ENCODE data around the gene CCDC191. TPM values are rescaled to one million over a fixed set of nuclear protein-coding genes. Genes with fewer than 3 reads are reported as not detected.

CCDC191 gene, protein sequence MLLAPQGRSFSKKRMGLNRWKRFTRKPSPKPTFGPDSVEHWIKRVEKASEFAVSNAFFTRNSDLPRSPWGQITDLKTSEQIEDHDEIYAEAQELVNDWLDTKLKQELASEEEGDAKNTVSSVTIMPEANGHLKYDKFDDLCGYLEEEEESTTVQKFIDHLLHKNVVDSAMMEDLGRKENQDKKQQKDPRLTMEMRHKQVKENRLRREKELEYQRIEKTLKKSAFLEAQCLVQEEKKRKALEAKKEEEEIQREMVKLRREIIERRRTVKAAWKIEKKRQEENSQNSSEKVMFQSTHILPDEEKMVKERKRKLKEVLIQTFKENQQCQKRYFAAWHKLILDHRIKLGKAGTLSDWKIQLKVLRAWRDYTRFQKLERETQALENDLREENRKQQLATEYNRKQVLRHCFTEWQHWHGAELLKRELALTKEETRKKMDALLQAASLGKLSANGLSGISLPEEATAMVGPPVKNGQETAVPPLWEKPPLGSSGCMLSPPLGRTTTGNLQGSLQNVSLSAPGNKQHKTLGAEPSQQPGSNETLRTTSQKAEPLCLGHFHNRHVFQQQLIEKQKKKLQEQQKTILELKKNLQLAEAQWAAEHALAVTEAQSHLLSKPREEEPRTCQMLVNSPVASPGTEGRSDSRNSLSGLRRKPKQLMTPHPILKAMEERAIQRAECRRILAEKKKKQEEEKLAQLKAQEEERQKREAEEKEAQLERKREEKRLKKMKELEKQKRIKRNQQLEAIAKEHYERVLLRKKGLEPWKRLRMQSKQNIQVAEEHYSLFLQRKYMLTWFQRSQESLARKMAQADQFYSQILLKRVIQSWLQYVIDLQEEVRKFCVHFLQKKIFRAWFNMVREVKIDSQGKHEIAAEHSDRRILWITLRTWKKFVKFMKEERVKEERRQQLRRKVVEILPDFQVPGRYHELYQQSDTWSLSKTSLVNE
- polyA plus RNA-seq = 1.5 to 3.6 TPM (median 3.6 TPM) in 3 replicates
- 7.8 TPM for polyA plus RNA-seq (2011; ENCODE audit: low read depth)
- polyA plus RNA-seq (2011; cell fraction: cytosol; rRNA removed) = 1.3 and 1.8 TPM in 2 replicates
- 11.6 and 12.4 TPM in 2 replicates for polyA plus RNA-seq (2011; cell fraction: nucleus; rRNA removed)
- polyA plus RNA-seq (2012; ENCODE audit: low replicate concordance) = 1.5 and 1.7 TPM in 2 replicates
- polyA minus RNA-seq = 0.33 to 2.5 TPM (median 1.0 TPM) in 3 replicates
- not detected for polyA minus RNA-seq (2011; cell fraction: cytosol; rRNA and poly(A)+ RNA removed)
- polyA minus RNA-seq (2011; cell fraction: nucleus; rRNA and poly(A)+ RNA removed) = 1.7 and 4.0 TPM in 2 replicates

DNA sequence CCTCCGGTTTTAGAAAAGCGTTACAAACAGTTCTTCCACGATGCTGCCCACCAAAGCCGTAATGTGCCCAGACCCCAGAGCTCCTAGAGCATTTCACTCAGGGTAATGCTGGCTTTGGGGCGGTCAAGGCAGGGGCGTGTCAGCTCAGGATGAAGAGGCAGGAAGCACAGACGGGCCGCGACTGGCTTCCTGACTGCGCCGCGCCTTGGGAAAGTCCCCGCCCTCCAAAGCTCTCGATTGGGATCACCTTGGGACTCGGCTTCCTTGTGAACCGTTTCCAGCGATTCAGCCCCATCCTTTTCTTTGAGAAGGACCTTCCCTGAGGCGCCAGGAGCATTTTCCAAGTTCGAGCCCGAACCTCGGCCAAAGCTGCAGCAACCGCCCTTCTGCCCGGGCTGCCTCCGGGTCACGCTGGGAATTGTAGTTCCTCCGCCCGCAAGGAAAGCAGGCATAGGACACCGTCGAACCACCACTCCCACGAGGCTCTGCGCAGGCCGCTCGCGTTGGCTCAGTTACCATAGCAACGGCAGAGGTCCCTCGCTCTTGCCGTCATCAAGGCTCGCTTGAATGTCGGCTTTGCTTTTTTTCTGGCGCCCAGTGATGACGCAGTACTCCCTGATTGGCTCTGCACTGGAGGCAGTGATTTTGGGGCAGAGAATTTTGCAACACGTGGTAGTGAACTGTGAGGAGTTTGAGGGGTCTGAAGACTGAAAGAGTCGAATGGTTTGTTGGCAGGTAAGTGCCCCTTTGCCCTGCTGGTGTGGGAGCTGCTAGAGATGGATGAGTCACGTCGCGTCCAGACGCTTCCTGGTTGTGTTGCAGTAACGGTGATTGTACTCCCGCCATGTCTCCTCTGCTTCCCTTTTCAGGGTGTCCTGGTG is at the start of gene CCDC191, which contains the start of gene QTRT2:
TSS of gene CCDC191 (minus strand) at position 397 of the 881 bp plus-strand sequence. CDS start at position 337, 60 bp downstream.
TSS of gene QTRT2 (plus strand) at position 608 of the 881 bp plus-strand sequence. CDS start 8,521 bp downstream, outside the sequence.
- peak; percentile 98 for FAIRE-seq
- dilution Hi-C loops (cut with MboI; ENCODE audit: extremely low pct_ligation_motif_present, low sequenced_read_pairs) = no loop called here
- Histone ChIP-seq H3K27me3 (ENCODE audit: control insufficient read depth, extremely low read depth, insufficient read depth, low read length) (no peaks in the 10 kb centered on the region), H3K9me1 (ENCODE audit: control insufficient read depth, extremely low read depth, insufficient read depth, low read length) (no peaks in the 10 kb centered on the region), H3K4me3 (ENCODE audit: control insufficient read depth in 2 of 3, extremely low read depth in 1 of 3, insufficient read depth in 2 of 3, low read depth in 1 of 3, low read length in 3 of 3) (peak within 1 kb of the TSS; percentile 58 to 95 (median 91)), H3K4me2 (ENCODE audit: control insufficient read depth, extremely low read depth, insufficient read depth, low read depth, low read length) (peak within 1 kb of the TSS; percentile 94), H3K4me1 (ENCODE audit: control insufficient read depth, extremely low read depth, insufficient read depth, low read length) (peaks cover 17% of the 10 kb centered on the region), H3K9ac (ENCODE audit: control insufficient read depth, extremely low read depth, insufficient read depth, low read length) (peak within 1 kb of the TSS; percentile 96), H3K36me3 (ENCODE audit: control insufficient read depth in 2 of 2, extremely low read depth in 1 of 2, insufficient read depth in 2 of 2, low read length in 2 of 2) (peaks cover 2 to 8% of the 10 kb centered on the region in 2 experiments), H3K27ac (ENCODE audit: control insufficient read depth, insufficient read depth, low read length) (peak within 1 kb of the TSS; percentile 94), H2AFZ (ENCODE audit: control insufficient read depth, low read length) (peak within 1 kb of the TSS; percentile 99), H3K79me2 (ENCODE audit: control insufficient read depth, insufficient read depth, low read length) (peaks cover 47% of the 10 kb centered on the region), H3K9me3 (ENCODE audit: control insufficient read depth, low read depth, low read length) (no peaks in the 10 kb centered on the region), H4K20me1 (ENCODE audit: control insufficient read depth, extremely low read depth, insufficient read depth, low read length) (no peaks in the 10 kb centered on the region)
- peak; percentile 93 for DNase-seq (ENCODE audit: low read depth, low spot score)
- TF ChIP-seq, protein P1, sequence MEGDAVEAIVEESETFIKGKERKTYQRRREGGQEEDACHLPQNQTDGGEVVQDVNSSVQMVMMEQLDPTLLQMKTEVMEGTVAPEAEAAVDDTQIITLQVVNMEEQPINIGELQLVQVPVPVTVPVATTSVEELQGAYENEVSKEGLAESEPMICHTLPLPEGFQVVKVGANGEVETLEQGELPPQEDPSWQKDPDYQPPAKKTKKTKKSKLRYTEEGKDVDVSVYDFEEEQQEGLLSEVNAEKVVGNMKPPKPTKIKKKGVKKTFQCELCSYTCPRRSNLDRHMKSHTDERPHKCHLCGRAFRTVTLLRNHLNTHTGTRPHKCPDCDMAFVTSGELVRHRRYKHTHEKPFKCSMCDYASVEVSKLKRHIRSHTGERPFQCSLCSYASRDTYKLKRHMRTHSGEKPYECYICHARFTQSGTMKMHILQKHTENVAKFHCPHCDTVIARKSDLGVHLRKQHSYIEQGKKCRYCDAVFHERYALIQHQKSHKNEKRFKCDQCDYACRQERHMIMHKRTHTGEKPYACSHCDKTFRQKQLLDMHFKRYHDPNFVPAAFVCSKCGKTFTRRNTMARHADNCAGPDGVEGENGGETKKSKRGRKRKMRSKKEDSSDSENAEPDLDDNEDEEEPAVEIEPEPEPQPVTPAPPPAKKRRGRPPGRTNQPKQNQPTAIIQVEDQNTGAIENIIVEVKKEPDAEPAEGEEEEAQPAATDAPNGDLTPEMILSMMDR (optimal IDR thresholded peaks at IDR 0.05 in 1 of 3, IDR thresholded peaks at IDR 0.05 in 1 of 3, conservative IDR thresholded peaks at IDR 0.05 in 1 of 3; ENCODE audit: extremely low read depth in 1 of 3, insufficient read depth in 2 of 3, low read length in 3 of 3) = no peak
- TF ChIP-seq EZH2 (IDR thresholded peaks at IDR 0.05; ENCODE audit: low read length) = no peak

DNA sequence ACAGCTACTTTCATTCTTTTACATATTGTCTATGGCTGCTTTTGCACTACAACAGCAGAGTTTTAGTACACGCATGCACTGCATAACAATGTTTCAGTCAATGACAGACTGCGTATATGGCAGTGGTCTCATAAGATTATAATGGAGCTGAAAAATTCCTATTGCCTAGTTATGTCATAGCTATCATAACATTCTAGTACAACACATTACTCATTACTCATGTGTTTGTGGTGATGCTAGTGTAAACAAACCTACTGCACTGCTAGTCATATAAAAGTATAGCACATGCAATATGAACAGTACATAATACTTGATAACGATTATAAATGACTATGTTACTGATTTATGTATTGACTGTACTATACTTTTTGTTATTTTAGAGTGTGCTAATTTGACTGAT is 48.1 kb upstream of the CCDC191 start:
- H3K36me3 ChIP-seq (ENCODE audit: control insufficient read depth in 2 of 2, extremely low read depth in 1 of 2, insufficient read depth in 2 of 2, low read length in 2 of 2) = no peaks in the 10 kb centered on the region
- no peaks in the 10 kb centered on the region for H3K9me1 ChIP-seq (ENCODE audit: control insufficient read depth, extremely low read depth, insufficient read depth, low read length)
- no peak overlapping the region for H3K4me3 ChIP-seq (ENCODE audit: control insufficient read depth in 2 of 3, extremely low read depth in 1 of 3, insufficient read depth in 2 of 3, low read depth in 1 of 3, low read length in 3 of 3)
- no peaks in the 10 kb centered on the region for H4K20me1 ChIP-seq (ENCODE audit: control insufficient read depth, extremely low read depth, insufficient read depth, low read length)
- H3K79me2 ChIP-seq (ENCODE audit: control insufficient read depth, insufficient read depth, low read length) = no peaks in the 10 kb centered on the region
- no peak for FAIRE-seq
- dilution Hi-C loops (cut with MboI; ENCODE audit: extremely low pct_ligation_motif_present, low sequenced_read_pairs) = no loop called here
- H3K4me1 ChIP-seq (ENCODE audit: control insufficient read depth, extremely low read depth, insufficient read depth, low read length) = no peaks in the 10 kb centered on the region
- H3K4me2 ChIP-seq (ENCODE audit: control insufficient read depth, extremely low read depth, insufficient read depth, low read depth, low read length) = no peak overlapping the region
- no peak overlapping the region for H3K9ac ChIP-seq (ENCODE audit: control insufficient read depth, extremely low read depth, insufficient read depth, low read length)
- H2AFZ ChIP-seq (ENCODE audit: control insufficient read depth, low read length) = no peak overlapping the region
- DNase-seq (ENCODE audit: low read depth, low spot score) = no peak
- H3K27me3 ChIP-seq (ENCODE audit: control insufficient read depth, extremely low read depth, insufficient read depth, low read length) = no peaks in the 10 kb centered on the region
- no peaks in the 10 kb centered on the region for H3K9me3 ChIP-seq (ENCODE audit: control insufficient read depth, low read depth, low read length)
- no peak for TF ChIP-seq EZH2 (IDR thresholded peaks at IDR 0.05; ENCODE audit: low read length)
- H3K27ac ChIP-seq (ENCODE audit: control insufficient read depth, insufficient read depth, low read length) = no peak overlapping the region

Data from keratinocyte (primary cell).